GM12873 (cell line): ENCODE data around the gene DHRS1.

Experiments
- TF ChIP-seq, protein P1 (sequence below): IDR thresholded peaks from 2 replicates; pipeline ENCODE4 v1.5.1; 2012; ENCODE audit warnings: low read depth, mild to moderate bottlenecking, moderate library complexity, low read length, control low read depth; ENCODE audit not compliant: insufficient read depth; ENCODE audit errors: missing control alignments

DHRS1 gene

DNA sequence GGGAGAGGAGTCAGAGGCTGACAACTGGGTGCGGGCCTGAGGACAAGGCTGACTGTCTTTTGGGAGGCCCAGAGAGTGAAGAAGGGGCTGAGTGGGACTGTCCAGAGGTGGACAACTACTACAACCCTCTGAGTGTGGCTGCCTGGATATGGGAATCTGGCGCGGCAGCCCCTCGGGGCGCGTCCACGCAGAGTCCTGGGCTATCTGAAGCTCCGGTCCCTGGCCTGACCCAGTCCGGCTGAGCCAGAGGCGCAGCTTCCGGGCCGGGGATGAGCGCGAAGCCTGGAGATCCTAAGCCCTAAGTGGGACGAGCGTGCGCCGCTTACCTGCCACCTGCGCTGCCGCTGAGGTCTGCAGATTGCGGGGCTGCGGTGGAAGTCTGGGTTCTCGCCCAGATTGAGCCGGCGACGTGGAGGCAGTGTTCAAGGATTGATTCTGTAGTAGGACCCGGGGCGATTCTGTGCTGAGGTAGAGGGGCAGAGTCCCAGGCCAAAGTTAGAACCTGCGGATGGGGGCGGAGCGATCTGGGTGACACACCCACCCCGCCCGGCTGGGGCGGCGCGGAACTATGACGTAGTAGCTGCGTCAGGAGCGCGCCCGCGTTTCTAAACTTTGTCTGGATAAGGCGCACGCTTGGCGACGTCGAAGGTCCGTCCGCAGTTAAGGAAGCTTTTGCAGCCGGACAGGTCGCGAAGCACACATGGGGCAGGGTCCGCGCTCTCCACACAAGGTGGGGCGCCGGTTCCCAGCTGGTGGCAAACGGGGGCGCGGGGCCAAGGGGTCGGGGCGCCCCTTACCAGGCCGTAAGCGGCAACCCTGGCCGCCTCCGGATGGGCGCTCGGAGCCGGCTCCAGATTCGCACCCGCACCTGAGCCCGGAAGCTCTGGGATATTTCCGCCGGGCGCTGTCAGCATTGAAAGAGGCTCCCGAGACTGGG is at the start of gene DHRS1, which contains the start of gene NOP9:
Gene DHRS1 (minus strand): TSS at position 526 of the 937 bp plus-strand sequence. CDS start 674 bp downstream, outside the sequence.
Gene NOP9 (plus strand): TSS at position 596 of the 937 bp plus-strand sequence. CDS start 105 bp downstream, at position 701.
- TF ChIP-seq, protein P1, sequence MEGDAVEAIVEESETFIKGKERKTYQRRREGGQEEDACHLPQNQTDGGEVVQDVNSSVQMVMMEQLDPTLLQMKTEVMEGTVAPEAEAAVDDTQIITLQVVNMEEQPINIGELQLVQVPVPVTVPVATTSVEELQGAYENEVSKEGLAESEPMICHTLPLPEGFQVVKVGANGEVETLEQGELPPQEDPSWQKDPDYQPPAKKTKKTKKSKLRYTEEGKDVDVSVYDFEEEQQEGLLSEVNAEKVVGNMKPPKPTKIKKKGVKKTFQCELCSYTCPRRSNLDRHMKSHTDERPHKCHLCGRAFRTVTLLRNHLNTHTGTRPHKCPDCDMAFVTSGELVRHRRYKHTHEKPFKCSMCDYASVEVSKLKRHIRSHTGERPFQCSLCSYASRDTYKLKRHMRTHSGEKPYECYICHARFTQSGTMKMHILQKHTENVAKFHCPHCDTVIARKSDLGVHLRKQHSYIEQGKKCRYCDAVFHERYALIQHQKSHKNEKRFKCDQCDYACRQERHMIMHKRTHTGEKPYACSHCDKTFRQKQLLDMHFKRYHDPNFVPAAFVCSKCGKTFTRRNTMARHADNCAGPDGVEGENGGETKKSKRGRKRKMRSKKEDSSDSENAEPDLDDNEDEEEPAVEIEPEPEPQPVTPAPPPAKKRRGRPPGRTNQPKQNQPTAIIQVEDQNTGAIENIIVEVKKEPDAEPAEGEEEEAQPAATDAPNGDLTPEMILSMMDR, result no peak

DNA sequence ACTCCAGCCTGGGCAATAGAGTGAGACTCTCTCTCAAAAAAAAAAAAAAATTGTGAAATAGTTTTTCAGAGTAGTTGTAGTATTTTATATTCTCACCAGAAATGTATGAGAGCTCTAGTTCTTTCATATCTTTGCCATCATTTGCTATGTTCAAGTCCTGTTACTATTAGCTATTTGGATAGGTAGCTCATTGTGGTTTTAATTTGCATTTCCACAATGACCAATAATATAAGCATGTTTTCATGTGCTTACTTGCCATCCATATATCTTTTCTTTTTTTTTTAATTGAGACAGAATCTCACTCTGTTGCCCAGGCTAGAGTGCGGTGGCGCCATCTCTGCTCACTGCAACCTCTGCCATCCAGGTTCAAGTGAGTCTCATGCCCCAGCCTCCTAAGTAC is 48.6 kb upstream of the DHRS1 start:
- TF ChIP-seq, protein P1, result no peak

DNA sequence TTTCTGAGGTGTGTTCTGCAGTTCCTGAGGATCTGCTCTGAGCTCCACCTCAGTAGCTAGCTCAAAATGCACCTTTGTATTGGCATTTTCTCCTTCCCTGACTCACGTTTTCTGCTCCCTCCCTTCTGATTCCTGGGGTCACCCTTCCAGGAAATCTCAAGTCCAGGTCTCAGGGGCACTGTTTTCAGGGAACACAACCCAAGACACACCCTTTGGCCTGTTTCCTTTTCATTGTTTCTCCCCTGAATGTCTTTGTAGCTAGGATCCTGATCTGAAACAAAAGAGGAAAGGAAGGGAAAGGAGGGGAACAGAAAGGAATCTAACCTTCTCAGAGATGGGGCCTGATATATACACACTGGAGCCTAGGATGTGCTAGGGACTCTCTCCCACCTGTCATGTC is 47.6 kb upstream of the DHRS1 start:
- TF ChIP-seq, protein P1, result no peak

DNA sequence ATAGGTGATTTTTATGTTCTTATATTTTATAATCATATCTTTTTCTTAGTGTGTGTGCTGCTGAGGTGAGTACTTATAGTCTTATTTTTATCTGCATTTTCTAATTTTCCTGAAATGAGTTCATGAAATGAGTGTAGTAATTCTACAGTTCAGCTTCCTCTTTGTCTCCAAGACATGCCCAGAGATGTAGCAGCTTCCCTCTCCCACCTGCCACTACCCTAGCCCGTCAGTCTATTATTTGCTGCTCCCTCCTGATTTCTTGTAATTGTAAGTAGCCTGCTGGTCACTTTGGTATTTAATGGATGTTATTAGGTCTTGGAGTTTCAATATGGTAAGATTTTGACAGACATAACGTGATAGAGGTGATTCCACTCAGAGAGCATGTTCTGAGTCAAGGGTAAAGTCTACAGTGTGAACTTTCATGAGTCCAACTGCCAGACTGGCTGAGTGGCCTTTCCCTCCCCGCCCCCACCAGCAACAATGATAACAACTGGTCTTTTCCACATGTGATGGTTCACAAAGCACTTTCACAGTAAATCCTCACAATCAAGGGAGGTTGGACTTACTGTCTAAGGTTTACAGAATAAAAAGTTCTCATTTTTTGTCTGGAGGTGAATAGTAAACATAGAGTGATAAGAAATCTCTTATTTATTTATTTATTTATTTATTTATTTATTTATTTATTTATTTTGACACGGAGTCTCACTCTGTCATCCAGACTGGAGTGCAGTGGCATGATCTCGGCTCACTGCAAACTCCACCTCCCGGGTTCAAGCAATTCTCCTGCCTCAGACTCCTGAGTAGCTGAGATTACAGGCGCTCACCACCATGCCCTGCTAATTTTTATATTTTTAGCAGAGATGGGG is 44.4 kb upstream of the DHRS1 start:
- TF ChIP-seq, protein P1, result no peak

DNA sequence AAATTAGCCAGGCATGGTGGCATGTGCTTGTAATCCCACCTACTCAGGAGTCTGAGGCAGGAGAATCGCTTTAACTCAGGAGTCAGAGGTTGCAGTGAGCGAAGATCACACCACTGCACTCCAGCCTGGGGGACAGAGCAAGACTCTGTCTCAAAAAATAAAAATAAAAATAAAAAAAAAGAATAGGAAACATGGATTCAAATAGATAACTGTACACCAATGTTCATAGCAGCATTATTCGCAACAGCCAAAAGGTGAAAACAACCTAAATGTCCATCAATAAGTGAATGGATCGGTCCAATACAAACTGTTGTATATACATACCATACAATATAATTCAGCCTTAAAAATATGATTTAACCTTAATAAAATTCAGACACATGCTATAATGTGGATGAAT is 43.3 kb upstream of the DHRS1 start:
- TF ChIP-seq, protein P1, result no peak

DNA sequence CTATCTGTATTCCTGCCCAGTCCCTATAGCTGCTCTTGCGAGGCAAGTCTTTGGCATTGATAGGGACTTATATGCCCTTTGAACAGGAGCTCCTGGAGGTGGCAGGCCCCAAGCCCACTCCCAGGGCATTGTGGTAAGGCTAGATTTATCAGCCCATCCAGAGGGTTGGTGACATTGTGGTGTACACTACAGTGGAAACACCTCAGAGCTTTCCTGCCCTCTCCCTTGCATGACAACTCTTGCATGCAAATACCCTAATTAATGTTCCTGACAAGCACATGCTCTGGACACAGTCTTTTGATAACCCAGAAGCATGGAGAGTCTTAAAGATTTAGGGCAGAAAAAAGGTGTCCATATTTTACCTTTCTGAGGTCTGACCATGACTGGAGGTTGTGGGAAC is 41.0 kb upstream of the DHRS1 start:
- TF ChIP-seq, protein P1, result no peak
